ENCODE data around the gene PDE6G. TPM values are rescaled to one million over a fixed set of nuclear protein-coding genes. Genes with fewer than 3 reads are reported as not detected.

The PDE6G gene
- total RNA-seq, 1 donor from 2014 or later: not detected

DNA sequence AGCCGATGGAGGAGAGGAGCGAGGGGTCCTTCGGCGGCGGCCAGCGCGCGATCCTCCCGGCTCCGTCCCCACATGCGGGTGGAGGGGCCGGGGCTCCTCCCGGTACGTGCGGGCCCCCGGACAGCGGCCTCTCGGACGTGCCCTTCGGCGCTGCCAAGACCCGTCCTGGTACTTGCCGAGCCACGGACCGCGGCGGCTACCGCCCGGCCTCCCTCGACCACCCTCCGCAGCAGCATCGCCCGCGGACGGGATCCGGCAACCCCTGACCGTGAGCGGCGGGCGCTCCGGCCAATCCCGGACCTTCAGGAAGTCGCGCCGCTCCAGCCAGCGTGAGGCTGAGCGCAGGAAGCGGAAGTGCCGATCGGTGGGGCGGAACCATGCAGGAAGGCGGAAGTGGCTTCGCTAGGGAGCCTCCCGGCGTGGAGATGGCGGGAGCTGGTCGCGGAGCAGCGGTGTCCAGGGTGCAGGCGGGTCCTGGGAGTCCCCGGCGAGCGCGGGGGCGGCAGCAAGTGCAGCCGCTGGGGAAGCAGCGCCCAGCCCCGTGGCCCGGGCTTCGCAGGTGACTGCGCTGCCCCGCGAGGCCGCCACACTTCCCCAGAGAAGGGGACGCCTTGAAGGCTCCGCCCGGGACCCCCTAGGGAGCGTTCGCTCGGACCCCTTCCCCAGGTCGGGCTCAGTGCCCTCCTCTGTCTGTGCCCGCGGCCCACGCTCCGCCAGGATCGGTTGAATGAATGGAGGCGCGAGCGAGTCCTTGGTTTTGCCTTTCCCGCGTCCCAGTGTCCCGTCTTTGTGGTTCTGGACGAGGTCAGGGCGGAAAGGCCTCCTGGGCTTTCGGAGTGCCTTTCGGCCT lies 10.2 kb upstream of the PDE6G start, which contains the start of the genes CCDC137 and OXLD1:
Gene CCDC137 (plus strand): TSS at position 396 of the 850 bp plus-strand sequence. CDS start 30 bp downstream, at position 426.
Gene OXLD1 (minus strand): TSS at position 264 of the 850 bp plus-strand sequence. CDS start 28 bp downstream, at position 236.
- intact Hi-C loops (cut with DNase I): no loop called here
- DNase-seq (ENCODE audit: missing footprints): peak; percentile 99
- ATAC-seq: peak; percentile 99

DNA sequence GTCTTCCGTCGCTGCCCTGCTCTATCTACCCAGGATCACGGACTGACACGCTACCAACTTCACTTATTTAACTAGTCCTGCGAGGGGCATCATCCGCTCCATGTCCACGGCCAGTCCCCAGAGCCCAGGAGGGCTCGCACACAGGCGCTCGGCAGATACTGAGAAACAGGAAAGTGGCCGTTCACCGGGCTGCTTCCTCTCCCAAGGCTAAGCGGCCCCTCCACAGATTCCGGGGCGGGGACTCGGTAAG lies 9.7 kb upstream of the PDE6G start:
- ATAC-seq (peak; percentile 9), DNase-seq (ENCODE audit: missing footprints) (no peak)
- intact Hi-C loops (cut with DNase I): no loop called here

DNA sequence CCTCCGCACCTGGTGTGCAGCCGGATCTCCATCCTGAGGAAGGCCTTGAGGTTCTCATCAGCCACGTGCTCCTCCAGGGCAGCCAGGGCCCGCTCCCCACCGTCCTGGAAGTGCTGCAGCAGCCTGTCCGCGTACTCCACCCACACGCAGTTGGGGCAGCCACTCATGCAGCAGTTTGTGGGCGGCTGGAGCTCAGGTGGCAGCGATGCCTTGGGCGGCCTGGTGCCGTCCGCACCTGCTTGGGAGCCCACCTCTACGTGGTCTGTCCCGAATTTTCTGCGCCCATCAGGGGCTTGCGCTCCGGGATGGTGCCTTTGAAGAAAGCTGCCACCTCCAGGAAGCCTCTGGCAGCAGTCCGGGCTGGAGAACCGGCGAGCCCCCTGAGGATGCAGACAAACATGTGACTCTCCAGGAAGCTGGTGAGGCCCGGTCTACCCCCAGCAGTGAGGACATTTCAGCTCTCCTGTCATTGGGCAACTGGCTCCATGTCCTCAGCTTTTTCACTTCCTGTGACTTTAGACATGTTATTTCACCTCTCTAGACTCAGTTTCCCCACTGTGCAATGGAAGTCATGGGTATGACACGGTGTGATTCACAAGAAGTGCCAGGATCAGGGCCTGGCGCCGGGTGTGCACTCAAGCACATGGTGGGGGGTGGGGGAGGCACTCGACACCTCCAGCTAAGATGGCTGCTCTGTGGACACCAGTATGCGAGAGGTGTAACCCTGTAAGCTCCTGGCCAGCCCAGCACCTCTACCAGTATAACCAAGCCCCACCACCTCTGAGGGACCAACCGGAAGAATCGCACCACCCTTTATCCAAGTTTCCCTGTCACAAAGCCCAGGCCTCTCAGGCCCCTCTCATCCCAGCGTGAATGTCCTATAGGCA lies 9.1 kb upstream of the PDE6G start:
- intact Hi-C loops (cut with DNase I): no loop called here
- ATAC-seq: peak; percentile 11
- no peak for DNase-seq (ENCODE audit: missing footprints)

DNA sequence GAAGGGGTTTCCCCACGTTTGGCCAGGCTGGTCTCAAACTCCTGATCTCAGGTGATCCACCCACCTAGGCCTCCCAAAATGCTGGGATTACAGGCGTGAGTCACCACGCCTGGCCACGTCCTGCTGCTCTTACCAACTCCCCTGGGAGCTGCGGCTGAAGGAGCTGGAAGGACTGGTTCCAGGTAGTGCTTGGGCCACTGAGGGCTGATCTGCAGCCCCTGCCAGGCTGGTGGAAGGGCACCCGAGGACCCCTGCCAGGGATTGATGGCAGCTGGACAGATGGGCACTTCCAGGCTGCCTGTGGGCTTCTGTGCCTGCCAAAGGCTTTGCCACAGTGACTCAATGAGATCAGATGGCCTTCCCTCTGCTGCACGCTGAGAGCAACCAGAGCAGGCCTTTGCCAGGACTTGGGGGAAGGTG lies 7.7 kb upstream of the PDE6G start:
- intact Hi-C loops (cut with DNase I): no loop called here
- no peak for DNase-seq (ENCODE audit: missing footprints)
- ATAC-seq: no peak

DNA sequence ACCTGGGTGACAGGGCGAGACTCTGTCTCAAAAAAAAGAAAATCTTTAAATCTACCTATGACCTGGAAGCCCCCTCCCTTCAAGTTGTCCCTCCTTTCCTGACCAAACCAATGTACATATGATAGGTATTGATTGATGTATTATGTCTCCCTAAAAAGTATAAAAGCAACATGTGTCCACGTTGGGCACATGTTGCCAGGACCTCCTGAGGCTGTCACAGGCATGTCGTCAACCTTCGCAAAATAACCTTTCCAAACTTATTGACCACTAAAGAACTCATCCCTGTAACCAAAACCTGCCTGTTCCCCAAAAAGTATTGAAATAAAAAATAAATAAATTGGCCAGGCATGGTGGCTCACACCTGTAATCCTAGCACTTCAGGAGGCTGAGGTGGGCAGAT lies 5.7 kb upstream of the PDE6G start:
- ATAC-seq (no peak), DNase-seq (ENCODE audit: missing footprints) (no peak)
- intact Hi-C loops (cut with DNase I): no loop called here

DNA sequence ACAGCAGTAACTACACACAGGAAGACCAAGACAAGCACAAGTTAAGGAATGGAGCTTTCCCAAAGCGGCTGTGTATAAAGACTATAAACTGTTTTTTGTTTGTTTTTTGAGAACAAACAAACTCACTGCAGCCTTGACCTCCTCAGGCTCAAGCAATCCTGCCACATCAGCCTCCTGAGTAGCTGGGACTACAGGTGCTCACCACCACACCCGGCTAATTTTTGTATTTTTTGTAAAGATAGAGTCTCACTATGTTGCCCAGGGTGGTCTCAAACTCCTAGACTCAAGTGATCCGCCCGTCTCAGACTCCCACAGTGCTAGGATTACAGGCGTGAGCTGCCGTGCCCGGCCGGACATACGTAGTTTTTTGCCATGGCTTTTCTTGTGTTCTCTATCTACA lies 4.1 kb upstream of the PDE6G start:
- intact Hi-C loops (cut with DNase I): no loop called here
- DNase-seq (ENCODE audit: missing footprints) (no peak), ATAC-seq (no peak)

DNA sequence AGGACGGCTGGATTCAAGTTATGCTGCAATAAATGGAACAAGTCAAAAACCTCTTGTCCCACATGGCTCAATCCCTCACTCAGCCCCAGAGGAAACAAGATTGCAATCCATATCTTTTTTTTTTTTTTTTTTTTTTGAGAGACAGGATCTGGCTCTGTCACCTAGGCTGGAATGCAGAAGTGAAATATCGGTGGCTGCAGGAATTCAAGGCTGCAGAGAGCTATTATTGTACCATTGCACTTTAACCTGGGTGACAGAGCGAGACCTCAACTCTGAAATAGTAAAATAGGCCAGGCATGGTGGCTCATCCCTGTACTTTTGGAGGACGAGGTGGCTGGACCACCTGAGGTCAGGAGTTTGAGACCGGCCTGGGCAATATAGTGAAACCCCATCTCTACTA lies 2.7 kb upstream of the PDE6G start:
- DNase-seq (ENCODE audit: missing footprints): no peak
- no peak for ATAC-seq
- intact Hi-C loops (cut with DNase I): no loop called here

DNA sequence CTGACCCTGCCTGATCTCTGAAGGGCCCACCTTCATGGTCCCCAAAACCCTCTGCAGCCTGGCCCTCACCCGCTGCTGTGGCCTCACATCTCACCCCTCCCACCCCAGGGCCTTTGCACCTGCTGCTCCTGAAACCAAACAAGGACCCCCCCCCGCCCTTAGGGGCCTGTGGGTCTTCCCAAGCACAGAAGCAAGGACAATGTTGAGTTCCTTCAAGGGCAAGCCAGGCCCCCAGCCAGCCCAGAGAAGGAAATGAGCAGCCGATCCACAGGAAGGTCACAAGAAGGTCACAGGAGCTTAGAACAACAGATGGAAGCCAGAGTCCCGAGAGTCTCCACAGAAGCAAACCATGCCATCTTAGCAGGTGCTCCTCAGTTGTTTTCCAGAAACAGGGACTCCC lies 493 bp upstream of the PDE6G start:
- DNase-seq (ENCODE audit: missing footprints) (no peak), ATAC-seq (no peak)
- intact Hi-C loops (cut with DNase I): no loop called here

DNA sequence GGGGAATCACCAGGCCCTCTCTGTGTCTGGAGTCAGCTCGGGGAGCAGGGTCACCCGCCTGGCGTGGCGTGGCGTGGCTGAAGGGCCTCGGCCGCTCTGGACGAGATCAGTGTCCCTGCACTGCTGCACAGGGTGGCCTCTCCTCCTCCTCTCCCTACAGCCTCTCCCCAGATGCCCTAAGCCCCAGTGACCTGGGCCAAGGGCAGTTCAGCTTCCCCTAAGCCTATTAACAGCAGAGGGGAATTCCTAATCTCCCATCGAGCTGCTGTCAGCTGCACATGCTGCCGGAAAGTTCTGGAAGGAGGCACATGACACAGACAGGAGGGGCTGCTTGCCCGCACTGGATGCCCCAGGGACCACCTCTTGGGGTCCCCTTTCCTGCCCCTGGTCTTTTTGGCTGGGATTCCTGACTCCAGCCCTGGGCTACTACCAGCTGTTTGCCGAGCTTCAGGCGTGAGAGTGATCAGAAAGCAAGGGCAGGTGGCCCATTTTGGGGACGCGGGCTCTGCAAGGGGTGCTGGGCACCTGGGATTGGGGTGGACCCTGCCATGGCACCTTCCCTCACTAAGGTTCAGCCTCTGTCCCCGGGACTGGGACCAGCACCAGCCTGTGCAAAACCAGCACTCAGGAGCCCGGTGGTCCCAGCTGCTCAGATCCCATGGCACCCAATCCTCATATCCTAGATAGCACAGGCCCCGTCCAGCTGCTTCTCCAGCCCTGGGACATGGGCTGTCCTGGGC lies 794 bp downstream of the PDE6G start:
- intact Hi-C loops (cut with DNase I): no loop called here
- ATAC-seq (peak; percentile 24), DNase-seq (ENCODE audit: missing footprints) (no peak)

DNA sequence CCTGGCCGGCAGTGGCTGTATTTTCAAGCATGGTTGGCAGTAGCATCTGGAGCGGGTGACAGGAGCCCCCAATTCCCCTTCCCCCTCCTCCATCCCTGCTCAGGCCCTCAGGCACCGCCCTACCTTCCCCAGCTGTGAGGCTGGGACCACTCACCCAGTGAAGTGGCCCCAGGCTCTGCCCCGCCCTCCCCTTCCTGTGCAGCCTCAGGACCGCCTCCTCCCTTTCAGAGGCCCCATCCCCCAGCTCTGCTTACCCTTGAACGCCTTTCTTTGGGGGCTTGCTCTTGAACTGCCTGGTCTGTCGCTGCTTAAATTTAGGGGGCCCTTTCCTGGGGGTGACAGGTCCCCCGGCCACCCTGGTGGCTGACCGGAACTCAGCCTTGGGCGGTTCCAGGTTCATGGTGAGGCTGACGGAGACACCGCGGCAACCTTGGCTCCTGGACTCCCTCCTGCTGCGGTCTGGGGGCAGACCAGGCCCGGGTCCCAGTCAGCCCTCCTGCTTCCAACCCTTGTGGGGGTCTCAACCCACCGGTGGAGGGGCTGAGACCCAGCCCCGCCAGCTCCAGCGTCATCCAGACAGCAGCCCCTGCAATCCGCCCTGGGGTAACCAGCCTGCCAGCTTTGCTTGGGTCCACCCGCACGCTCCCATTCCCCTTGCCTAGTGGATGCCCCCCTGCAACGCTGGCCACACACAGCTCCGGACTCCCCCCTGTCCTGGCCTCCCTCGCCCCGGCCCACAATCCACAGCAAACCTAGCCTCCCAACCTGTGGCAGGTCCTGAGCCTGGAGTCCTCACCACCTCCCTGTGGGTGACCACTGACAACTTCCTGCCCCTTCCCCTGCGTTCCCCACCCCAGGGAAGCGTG lies 3.2 kb downstream of the PDE6G start:
- no peak for ATAC-seq
- intact Hi-C loops (cut with DNase I): no loop called here
- no peak for DNase-seq (ENCODE audit: missing footprints)

DNA sequence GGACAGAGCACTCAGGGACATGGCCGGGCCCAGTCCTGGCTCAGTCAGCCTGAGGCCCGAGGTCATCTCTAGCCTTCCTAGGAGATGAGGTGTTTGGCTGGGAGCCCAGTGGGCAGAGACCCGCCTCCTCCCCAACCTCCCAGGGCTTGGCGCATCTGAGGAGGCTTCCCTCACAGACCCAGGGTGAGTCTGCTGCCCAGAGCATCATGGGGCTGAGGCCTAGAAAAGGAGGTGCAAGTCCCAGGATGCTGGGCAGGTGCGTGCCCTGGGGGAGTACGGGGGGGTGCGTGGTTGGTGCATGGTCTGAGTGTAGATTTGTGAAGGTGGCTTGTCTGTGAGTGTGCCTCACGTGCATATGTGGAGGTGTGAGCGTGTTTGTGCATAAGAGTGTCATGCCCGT lies 4.7 kb downstream of the PDE6G start:
- DNase-seq (ENCODE audit: missing footprints) (no peak), ATAC-seq (no peak)
- intact Hi-C loops (cut with DNase I): no loop called here

DNA sequence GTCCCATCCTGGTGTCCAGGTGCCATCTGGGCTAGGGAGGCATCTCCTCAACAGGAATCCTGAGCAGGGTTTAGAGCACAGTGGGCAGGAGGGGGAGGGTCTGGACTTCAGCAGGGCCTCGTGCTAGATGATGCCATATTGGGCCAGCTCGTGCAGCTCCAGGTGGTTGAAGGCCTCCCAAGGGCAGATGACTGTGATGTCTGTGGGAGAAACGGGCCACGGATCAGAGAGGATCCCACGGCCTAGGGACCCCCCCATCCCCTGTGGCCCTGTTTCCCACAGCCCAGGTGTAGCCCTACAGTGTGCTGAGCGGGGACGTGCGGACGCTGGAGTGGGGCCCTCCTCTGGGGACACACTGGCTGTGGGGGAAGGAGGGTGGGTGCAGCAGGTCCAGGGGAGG lies 5.4 kb downstream of the PDE6G start:
- DNase-seq (ENCODE audit: missing footprints): no peak
- no peak for ATAC-seq
- intact Hi-C loops (cut with DNase I): no loop called here

DNA sequence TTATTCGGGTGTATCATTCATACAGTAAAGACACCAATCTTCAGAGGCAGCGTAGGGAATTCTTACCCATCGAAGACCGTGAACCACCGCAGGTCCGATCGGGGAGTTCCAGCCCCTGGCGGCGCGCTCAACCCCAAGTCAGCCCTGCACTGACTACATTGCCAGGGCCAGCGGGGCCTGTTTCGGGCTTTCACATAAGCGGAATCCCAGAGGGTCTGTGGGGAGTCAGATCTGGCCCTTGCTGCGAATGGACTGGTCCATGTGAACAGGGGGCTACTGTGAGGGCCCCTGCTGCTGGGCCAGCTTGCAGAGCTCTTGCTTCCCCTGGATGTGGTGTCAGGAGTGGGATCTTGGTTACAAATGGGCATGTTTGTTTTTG lies 7.6 kb downstream of the PDE6G start:
- intact Hi-C loops (cut with DNase I): no loop called here
- no peak for ATAC-seq

DNA sequence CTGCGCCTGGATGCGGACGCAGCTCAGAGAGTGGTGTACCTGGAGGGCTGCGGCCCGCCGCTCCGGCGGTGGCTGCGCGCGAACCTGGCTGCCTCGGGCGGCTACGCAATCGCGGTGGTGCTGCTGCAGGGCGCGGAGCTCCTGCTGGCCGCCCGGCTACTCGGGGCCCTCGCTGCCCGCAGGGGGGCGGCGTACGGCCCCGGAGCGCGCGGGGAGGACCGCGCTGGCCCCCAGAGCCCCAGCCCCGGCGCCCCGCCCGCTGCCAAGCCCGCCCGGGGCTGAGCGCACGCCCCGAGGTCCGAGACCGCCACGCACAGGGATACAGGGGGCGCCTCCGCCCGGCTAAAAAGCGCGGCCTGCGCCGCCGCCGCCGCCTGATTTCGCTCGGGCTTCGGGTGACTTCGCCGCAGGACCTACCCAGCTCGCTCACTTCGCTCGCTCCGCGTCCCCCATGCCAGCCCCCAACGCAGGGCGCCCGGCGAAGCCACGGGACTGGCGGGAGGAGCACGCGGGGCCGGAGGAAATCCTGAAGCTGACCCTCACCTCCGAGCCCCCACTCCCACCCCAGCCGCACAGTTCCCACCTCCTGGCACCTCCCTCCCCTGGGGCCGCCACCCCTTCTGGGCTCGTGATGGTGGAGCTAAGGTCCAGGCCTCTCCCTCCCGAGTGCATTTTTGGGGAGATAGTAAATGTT lies 8.2 kb downstream of the PDE6G start:
- DNase-seq (ENCODE audit: missing footprints): no peak
- ATAC-seq: no peak
- intact Hi-C loops (cut with DNase I): no loop called here

More for the DNA sequence above, 7.6 kb downstream of the PDE6G start:
- DNase-seq (ENCODE audit: missing footprints): no peak

DNA sequence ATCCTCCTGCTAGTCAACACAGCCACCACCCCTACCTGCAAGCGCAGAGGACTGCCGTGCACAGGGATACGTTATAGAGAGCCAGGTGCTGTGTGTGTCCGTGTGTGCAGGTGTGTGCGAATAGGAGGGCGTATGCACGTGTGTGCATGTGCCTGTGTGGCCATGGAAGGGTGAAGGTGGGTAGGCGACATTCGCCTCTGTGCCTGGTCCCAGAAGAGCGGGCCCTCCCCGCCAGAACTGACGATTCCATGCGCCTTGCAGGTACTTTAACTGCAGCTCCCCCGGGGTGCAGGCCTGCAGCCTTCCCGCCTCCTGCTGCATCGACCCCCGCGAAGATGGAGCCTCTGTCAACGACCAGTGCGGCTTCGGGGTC lies 8.7 kb downstream of the PDE6G start:
- intact Hi-C loops (cut with DNase I): no loop called here
- no peak for DNase-seq (ENCODE audit: missing footprints)
- no peak for ATAC-seq

DNA sequence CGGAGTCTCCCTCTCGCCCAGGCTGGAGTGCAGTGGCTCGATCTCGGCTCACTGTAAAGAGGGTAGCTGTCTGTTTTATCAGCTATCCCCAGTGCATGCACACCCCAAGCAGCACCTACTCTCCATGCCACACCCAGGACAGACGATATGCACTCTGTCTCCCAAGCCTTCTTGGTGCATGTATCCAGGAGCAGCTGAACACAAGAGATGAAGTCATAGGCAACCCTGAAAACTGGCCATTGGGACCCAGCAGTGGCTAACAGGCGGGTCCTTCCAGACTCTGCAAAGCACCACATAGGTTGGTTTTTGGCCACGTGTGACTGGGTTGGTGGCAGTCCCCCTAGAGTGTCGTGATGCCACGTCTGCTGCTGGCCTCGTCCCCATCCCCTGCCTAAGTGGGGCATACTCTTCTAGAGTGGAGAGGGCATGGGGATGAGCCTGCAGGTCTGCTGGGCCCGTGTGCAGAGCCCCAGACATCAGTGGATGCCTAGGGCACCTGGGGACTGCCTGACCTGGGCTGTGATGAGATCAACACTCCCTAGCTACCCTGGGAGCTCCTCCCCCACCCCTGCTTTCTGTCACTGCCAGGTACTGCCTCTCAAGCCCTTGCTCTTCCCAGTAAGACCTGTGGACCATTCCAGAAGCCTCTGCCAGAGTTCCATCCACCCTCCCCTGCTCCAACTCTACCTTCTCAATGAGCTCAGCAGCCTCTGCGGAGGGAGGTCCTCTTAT lies 9.3 kb downstream of the PDE6G start:
- ATAC-seq: no peak
- intact Hi-C loops (cut with DNase I): no loop called here
- no peak for DNase-seq (ENCODE audit: missing footprints)
